ENCODE measurements around the gene MTCL1. TPM values are rescaled to one million over a fixed set of nuclear protein-coding genes. Genes with fewer than 3 reads are reported as not detected.

Gene MTCL1
- total RNA-seq, 1 experiment from 2014 or later, result 11.2 TPM

DNA sequence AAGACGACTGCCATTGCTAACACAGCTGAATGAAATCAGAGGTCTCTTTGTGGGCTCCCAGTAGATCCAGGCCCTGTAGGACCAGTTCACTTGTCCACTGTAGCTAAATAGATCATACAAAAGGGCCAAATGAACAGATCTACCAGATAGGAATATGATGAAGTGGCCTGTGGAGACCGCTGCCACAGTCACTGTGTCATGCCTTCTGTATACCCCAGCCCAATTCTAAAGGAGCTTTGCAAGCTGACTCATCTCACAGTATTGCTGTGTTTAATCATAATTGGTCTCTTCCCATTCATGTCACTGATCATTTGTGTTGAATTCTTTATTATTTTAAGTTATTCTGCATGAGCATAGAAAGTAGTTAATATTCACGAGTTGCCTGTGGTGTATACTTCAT, 125.8 kb downstream of the MTCL1 start:
- Histone ChIP-seq H3K9me3 (ENCODE audit: low read depth, low read length, poor library complexity, severe bottlenecking) (no peaks in the 10 kb centered on the region), H3K4me1 (ENCODE audit: insufficient read depth, low read length, poor library complexity, severe bottlenecking) (no peaks in the 10 kb centered on the region), H3K4me3 (ENCODE audit: low read depth, low read length, poor library complexity, severe bottlenecking) (no peak overlapping the region), H3K27ac (ENCODE audit: low read depth, low read length, poor library complexity, severe bottlenecking) (no peak overlapping the region), H3K27me3 (replicated peaks; ENCODE audit: insufficient read depth, low read depth, low read length, poor library complexity) (no peaks in the 10 kb centered on the region), H3K36me3 (ENCODE audit: insufficient read depth, low read length, poor library complexity, severe bottlenecking) (no peaks in the 10 kb centered on the region)
- TF ChIP-seq, protein P1, sequence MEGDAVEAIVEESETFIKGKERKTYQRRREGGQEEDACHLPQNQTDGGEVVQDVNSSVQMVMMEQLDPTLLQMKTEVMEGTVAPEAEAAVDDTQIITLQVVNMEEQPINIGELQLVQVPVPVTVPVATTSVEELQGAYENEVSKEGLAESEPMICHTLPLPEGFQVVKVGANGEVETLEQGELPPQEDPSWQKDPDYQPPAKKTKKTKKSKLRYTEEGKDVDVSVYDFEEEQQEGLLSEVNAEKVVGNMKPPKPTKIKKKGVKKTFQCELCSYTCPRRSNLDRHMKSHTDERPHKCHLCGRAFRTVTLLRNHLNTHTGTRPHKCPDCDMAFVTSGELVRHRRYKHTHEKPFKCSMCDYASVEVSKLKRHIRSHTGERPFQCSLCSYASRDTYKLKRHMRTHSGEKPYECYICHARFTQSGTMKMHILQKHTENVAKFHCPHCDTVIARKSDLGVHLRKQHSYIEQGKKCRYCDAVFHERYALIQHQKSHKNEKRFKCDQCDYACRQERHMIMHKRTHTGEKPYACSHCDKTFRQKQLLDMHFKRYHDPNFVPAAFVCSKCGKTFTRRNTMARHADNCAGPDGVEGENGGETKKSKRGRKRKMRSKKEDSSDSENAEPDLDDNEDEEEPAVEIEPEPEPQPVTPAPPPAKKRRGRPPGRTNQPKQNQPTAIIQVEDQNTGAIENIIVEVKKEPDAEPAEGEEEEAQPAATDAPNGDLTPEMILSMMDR (conservative IDR thresholded peaks at IDR 0.05; ENCODE audit: low read depth, low read length), result no peak
- TF ChIP-seq EZH2 (IDR thresholded peaks at IDR 0.05; ENCODE audit: borderline replicate concordance, low read depth, low read length, poor library complexity, severe bottlenecking), result no peak
- CTCF ChIA-PET, result no interaction called here
- no TSS peak for BruUV-seq (replicated peaks)
- DNase-seq (ENCODE audit: low spot score), result peak; percentile 25
- intact Hi-C loops (cut with micrococcal nuclease; ENCODE audit: unreplicated experiment), result no loop called here
- POLR2A ChIA-PET (ENCODE audit: low non-redundant PET), result no interaction called here

DNA sequence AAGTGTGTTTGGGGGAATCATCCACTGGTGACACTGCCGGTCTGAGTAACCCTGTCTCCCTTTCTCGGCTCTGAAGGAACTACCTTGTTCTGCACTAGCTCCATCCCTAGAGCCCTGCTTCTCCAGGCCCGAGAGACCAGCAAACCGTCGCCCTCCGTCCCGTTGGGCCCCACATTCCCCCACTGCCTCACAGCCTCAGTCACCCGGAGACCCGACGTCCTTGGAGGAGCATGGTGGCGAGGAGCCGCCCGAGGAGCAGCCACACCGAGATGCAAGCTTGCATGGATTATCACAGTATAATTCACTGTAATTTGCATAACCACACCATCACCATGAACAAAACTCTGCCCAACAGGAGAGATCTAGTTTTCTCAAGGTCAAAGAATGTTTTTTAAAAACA, 126.2 kb downstream of the MTCL1 start:
- H3K36me3 ChIP-seq (ENCODE audit: insufficient read depth, low read length, poor library complexity, severe bottlenecking), result no peaks in the 10 kb centered on the region
- intact Hi-C loops (cut with micrococcal nuclease; ENCODE audit: unreplicated experiment), result no loop called here
- H3K4me3 ChIP-seq (ENCODE audit: low read depth, low read length, poor library complexity, severe bottlenecking), result no peak overlapping the region
- H3K27me3 ChIP-seq (replicated peaks; ENCODE audit: insufficient read depth, low read depth, low read length, poor library complexity), result no peaks in the 10 kb centered on the region
- TF ChIP-seq EZH2 (IDR thresholded peaks at IDR 0.05; ENCODE audit: borderline replicate concordance, low read depth, low read length, poor library complexity, severe bottlenecking), result no peak
- TF ChIP-seq, protein P1 (conservative IDR thresholded peaks at IDR 0.05; ENCODE audit: low read depth, low read length), result no peak
- ChIA-PET POLR2A (ENCODE audit: low non-redundant PET) (no interaction called here), CTCF (no interaction called here)
- BruUV-seq (replicated peaks), result no TSS peak
- H3K27ac ChIP-seq (ENCODE audit: low read depth, low read length, poor library complexity, severe bottlenecking), result no peak overlapping the region
- H3K9me3 ChIP-seq (ENCODE audit: low read depth, low read length, poor library complexity, severe bottlenecking), result no peaks in the 10 kb centered on the region
- DNase-seq (ENCODE audit: low spot score), result no peak
- H3K4me1 ChIP-seq (ENCODE audit: insufficient read depth, low read length, poor library complexity, severe bottlenecking), result no peaks in the 10 kb centered on the region

GRCh38 chr18:8833480-8833879, 128.1 kb downstream of the MTCL1 start:
- ChIA-PET CTCF (no interaction called here), POLR2A (ENCODE audit: low non-redundant PET) (no interaction called here)
- Histone ChIP-seq H3K36me3 (ENCODE audit: insufficient read depth, low read length, poor library complexity, severe bottlenecking) (no peaks in the 10 kb centered on the region), H3K27ac (ENCODE audit: low read depth, low read length, poor library complexity, severe bottlenecking) (no peak overlapping the region), H3K4me3 (ENCODE audit: low read depth, low read length, poor library complexity, severe bottlenecking) (no peak overlapping the region), H3K9me3 (ENCODE audit: low read depth, low read length, poor library complexity, severe bottlenecking) (no peaks in the 10 kb centered on the region), H3K27me3 (replicated peaks; ENCODE audit: insufficient read depth, low read depth, low read length, poor library complexity) (no peaks in the 10 kb centered on the region), H3K4me1 (ENCODE audit: insufficient read depth, low read length, poor library complexity, severe bottlenecking) (no peaks in the 10 kb centered on the region)
- intact Hi-C loops (cut with micrococcal nuclease; ENCODE audit: unreplicated experiment), result no loop called here
- DNase-seq (ENCODE audit: low spot score), result no peak
- no peak for TF ChIP-seq EZH2 (IDR thresholded peaks at IDR 0.05; ENCODE audit: borderline replicate concordance, low read depth, low read length, poor library complexity, severe bottlenecking)
- TF ChIP-seq, protein P1 (conservative IDR thresholded peaks at IDR 0.05; ENCODE audit: low read depth, low read length), result no peak
- BruUV-seq (replicated peaks), result no TSS peak

Data from A673 (cell line).